Measurements from ENCODE around the gene TEN1. TPM values are rescaled to one million over a fixed set of nuclear protein-coding genes. Genes with fewer than 3 reads are reported as not detected.

The TEN1 gene
- total and polyA plus RNA-seq, 9 of the 15 experiments (the other 6 are each of a cell fraction or from before 2014, with no cell fraction given), result 1.3 to 25.7 (median 10.1) TPM

GRCh38 chr17:75978938-75979704, at the start of gene TEN1, which contains the start of gene ACOX1 (continued):
- TF ChIP-seq MGA (IDR thresholded peaks at IDR 0.05), result peak; percentile 60
- no peak for TF ChIP-seq ZNF354B (CRISPR knock-in tag; IDR thresholded peaks at IDR 0.05)
- TF ChIP-seq DMBX1 (CRISPR knock-in tag; IDR thresholded peaks at IDR 0.05; ENCODE audit: borderline replicate concordance), result no peak
- no peak for TF ChIP-seq NFE2L1 (tag; IDR thresholded peaks at IDR 0.05; ENCODE audit: borderline replicate concordance, low read depth)
- peak; percentile 96 for TF ChIP-seq POLR2A (conservative IDR thresholded peaks at IDR 0.05)
- TF ChIP-seq, protein P1, sequence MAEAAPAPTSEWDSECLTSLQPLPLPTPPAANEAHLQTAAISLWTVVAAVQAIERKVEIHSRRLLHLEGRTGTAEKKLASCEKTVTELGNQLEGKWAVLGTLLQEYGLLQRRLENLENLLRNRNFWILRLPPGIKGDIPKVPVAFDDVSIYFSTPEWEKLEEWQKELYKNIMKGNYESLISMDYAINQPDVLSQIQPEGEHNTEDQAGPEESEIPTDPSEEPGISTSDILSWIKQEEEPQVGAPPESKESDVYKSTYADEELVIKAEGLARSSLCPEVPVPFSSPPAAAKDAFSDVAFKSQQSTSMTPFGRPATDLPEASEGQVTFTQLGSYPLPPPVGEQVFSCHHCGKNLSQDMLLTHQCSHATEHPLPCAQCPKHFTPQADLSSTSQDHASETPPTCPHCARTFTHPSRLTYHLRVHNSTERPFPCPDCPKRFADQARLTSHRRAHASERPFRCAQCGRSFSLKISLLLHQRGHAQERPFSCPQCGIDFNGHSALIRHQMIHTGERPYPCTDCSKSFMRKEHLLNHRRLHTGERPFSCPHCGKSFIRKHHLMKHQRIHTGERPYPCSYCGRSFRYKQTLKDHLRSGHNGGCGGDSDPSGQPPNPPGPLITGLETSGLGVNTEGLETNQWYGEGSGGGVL (CRISPR knock-in tag; IDR thresholded peaks at IDR 0.05), result no peak
- peak; percentile 33 for TF ChIP-seq FIP1L1 (IDR thresholded peaks at IDR 0.05; ENCODE audit: low read depth, low read length, poor library complexity, severe bottlenecking)
- no peak for TF ChIP-seq ZNF133 (CRISPR knock-in tag; IDR thresholded peaks at IDR 0.05)
- TF ChIP-seq ZNF830 (CRISPR knock-in tag; IDR thresholded peaks at IDR 0.05), result no peak
- TF ChIP-seq SUPT5H (IDR thresholded peaks at IDR 0.05), result peak; percentile 91
- no peak for TF ChIP-seq ZNF134 (CRISPR knock-in tag; conservative IDR thresholded peaks at IDR 0.05)
- no peak for TF ChIP-seq ZNF197 (CRISPR knock-in tag; IDR thresholded peaks at IDR 0.05; ENCODE audit: low read depth)
- TF ChIP-seq TAL1 (IDR thresholded peaks at IDR 0.05), result no peak
